GM21529 (cell line): ENCODE measurements around the gene SEMA6B.

Experiments
- ATAC-seq: cut with Tn5 transposase; IDR thresholded peaks from one replicate; pipeline ENCODE4 v1.9.1; 2021; ENCODE audit not compliant: unreplicated experiment

The SEMA6B gene

DNA sequence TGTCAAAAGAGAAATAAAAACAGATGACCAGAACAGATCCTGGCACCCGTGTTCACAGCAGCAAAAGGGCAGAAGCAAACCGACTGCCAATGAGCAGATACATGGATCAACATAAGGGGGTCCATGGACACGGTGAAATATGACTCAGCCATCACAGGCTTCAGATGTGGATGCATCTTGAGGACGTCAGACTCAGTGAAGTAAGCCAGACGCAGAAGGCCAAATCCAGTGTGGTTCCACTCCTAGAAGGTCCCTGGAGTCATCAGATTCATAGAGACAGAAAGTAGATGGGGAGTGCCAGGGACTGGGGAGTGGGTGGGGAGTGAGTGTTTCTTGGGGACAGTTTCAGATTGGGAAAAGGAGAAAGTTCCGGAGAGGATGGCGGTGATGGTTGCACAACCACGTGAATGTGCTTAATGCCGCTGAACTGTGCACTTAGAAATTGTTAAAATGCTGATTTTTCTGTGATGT is 28.8 kb upstream of the SEMA6B start:
- no peak for ATAC-seq

GRCh38 chr19:4587527-4587926 is 28.0 kb upstream of the SEMA6B start:
- no peak for ATAC-seq

DNA sequence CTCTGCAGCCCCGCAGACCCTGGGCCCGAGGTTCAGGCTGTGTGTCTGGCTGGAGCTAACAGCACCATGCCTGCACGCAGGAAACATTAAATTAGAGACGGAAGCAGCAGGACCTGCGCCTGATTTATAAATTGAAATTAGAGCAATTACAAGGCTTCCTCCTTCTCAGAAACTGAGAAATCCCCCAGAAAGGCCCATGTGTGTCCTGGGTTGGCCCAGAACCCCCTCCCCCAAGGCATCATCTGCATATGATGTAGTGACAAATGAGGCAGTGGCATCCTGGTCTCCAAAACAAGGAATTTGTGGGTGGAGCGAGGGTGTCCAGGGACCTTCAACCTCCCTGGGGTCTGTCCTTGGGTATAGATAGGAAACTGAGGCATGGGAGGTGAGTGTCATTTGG is 27.2 kb upstream of the SEMA6B start:
- no peak for ATAC-seq

GRCh38 chr19:4586245-4586644 is 26.8 kb upstream of the SEMA6B start:
- ATAC-seq, result no peak

- no peak for ATAC-seq
Measured at GRCh38 chr19:4585556-4585955, 26.1 kb upstream of the SEMA6B start.

- no peak for ATAC-seq
Measured at GRCh38 chr19:4584670-4585460, 25.4 kb upstream of the SEMA6B start.

GRCh38 chr19:4583961-4584669 is 24.6 kb upstream of the SEMA6B start:
- no peak for ATAC-seq

DNA sequence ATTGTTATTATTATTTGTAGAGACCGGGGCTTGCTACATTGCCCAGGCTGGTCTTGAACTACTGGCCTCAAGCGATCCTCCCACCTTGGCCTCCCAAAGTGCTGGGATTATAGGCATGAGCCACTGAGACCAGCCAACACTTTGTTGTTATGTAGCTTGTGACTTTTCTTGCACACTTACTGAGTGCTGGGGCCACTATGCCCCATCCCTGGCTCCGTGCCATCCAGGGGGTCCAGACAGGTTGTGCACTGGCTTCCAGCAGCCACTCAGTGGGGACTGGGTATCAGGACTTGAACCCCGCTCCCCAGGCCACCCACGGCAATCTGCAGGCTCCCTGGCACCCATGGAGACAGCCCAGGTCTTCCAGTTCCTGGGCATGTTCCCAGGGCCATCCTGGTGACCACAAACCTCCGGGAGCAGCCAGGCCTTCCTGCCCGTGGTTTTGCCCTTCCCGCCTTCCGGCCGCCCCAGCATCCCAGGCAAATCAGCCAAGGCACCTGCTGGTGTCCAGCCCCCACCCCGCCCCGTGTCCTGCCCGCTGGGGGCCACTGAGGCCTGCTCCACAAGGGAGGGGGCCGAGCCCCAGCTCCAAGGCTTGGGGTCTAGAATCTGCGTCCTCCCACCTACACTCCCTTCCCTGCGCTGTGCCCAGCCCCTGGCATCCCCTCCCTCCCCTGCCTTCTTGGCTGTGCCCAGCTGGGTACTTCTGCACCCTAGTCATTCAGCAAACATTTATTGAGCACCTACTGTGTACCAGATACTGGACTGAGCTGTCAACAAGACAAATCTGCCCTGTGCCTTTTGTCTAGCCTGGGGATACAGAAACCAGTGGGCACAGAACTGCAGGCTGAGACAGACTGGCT is 23.7 kb upstream of the SEMA6B start:
- ATAC-seq, result no peak

DNA sequence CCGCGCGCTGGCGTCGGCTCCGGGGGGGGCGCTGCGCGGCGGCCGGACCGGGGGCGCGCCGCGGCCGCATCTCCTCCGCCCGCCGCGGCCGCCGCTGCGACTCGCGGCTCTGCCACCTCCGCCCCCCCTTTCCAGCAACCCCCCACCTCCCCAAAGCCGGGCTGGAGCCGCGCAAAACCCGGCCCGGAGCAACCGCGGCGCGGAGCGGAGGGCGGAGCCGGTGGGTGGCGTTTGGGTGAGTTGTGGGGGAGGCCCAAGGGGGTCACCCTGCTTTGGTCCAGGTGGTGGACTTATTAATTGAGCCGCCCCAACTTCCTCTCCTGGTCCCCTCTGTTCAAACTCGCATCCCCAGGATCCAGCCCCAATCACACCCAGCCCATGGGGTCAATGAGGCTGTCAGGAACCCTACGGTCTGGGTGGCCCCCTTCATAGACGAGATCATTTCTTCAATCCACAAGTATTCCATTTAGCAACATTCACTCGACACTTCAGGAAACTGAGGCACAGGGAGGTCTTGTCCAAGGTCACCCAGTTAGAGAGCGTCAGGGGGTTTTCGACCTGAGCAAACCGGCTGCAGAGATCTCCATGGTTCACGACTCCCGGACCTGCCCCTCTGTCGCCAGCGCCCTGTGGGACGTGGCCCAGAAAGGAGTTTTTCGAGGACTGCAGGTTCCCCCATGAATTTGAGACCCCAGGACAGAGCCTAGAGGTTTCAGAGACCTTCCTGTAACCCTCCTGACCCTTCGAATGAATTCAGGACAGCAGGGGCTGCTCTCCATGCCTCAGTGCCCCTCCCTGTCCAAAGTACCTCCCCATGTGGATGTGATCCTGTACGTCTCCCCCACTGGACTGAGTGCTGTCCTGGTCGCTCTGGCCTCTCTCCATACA is 22.4 kb upstream of the SEMA6B start:
- ATAC-seq, result no peak

GRCh38 chr19:4580961-4581665 is 21.6 kb upstream of the SEMA6B start:
- ATAC-seq, result no peak

GRCh38 chr19:4580021-4580901 is 20.8 kb upstream of the SEMA6B start:
- ATAC-seq, result no peak

DNA sequence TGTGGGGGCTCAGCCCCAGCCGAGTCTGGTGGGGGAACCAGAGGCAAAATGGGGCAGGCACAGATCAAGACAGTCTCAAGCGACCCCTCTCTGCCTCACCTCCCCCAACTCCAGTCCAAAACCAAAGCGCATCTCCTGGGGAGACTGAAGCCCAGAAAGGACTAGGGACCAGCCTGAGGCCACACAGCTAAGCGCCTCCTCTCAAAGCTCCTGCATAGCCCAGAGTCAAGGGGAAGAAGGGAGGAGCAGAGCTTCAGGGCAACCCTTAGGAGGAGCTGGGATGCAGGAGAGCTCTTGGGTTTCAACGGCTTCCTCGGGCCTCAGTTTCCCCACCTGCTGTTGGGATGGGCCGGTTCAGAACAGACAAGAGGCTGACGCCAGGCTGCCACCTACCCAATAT is 19.9 kb upstream of the SEMA6B start:
- ATAC-seq, result no peak

GRCh38 chr19:4578552-4579248 is 19.2 kb upstream of the SEMA6B start:
- ATAC-seq, result no peak

GRCh38 chr19:4577020-4577782 is 17.7 kb upstream of the SEMA6B start:
- ATAC-seq, result no peak

DNA sequence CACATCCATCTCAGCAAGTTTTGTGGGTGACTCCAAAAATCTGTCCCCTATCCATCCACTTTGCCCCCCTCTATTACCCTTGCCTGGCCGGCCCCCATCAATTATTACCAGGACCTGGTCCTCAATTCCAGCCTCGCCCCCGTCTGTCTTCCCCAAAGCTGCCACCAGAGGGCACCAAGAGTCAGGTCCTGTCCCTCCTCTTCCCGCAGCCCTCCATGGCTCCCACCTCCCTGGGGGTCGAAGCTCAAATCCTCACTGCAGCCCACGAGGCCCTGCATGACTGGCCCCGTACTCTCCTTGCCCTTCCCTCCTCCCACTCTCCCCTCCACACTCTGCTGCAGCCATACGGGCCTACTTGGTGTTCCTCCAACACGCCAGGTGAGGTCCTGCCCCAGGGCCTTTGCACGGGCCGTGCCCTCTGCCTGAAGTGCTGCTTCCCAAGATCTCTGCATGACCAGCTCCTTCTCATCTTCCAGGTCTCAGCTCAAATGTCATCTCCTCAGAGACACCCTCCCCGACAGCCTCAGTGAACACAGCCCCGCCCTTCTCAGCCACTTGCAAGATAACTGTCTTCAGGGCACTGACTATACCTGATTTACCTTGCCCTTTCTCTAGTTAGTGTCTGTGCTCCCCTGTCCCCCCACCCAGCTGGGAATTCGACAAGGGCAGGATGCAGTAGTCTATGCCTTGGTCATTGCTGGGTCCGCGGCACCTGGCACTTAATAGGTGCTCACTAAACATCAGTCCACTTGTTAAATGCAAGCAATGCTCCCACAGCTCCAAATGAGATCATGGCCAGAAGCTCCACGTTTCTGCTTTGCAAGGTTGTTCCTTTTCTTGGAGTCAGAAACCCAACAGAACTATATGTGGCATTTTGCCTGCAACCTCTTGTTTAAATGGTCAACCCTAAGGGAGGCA is 16.8 kb upstream of the SEMA6B start:
- ATAC-seq, result no peak

GRCh38 chr19:4575267-4576015 is 16.0 kb upstream of the SEMA6B start:
- ATAC-seq, result no peak
